Left cardiac atrium (tissue), 4 donors: ENCODE results near the gene RAB6A. TPM values are rescaled to one million over a fixed set of nuclear protein-coding genes. Genes with fewer than 3 reads are reported as not detected.
"Not testable (repeated sequence)": the region's sequence is repeated elsewhere in the genome, so short reads cannot be mapped to it uniquely, and the experiment has no call there.

ENCODE experiments used
- ATAC-seq, 2 donors: fragments of 200-7000 bp; cut with Tn5 transposase; one replicate each; pipeline ENCODE4 v1.9.1; 2020; ENCODE audit warnings: mild to moderate bottlenecking in 2 of 2, moderate library complexity in 2 of 2
- DNase-seq: peaks from one replicate; pipeline ENCODE4 v3.0.0-alpha.2; 2020
- intact Hi-C, 2 donors: fragments of 100-400 bp; cut with DNase I; formaldehyde crosslinking; loops; one replicate each; pipeline versions ENCODE4 v1.14.1 to v1.15.1; 2022 to 2023
- total RNA-seq, 2 donors: library from RNA; stranded (reverse); fragmentation: NEBNext Ultra II Directional; extraction: Animal tissue kit (Norgen Biotek cat#: 25700); gene quantifications; one replicate each; pipeline ENCODE4 v1.2.1, GENCODE V29; 2021
- donor health status: DM: no; HTN: yes; CAD: no.
- donor health status: DM: no; HTN: yes; CAD: no; lungs with severe emphysema.
- donor health status: DM: yes; HTN: yes; CAD: no.
- donor health status: Dilated cardiomyopathy.

The RAB6A gene
- total RNA-seq, 2 donors from 2014 or later, result 100 to 134 TPM

DNA sequence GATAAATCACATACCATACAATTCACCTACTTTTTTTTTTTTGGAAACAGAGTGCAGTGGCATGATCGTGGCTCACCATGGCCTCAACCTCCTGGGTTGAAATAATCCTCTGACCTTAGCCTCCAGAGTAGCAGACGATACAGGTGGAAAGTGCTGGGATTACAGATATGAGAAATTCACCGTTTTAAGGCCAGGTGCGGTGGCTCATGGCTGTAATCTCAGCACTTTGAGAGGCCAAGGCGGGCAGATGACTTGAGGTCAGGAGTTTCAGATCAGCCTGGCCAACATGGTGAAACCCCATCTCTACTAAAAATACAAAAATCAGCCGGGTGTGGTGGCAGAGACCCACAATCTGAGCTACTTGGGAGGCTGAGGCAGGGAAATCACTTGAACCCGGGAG, 24.9 kb downstream of the RAB6A start:
- intact Hi-C loops, ATAC-seq, DNase-seq: not testable (repeated sequence)

DNA sequence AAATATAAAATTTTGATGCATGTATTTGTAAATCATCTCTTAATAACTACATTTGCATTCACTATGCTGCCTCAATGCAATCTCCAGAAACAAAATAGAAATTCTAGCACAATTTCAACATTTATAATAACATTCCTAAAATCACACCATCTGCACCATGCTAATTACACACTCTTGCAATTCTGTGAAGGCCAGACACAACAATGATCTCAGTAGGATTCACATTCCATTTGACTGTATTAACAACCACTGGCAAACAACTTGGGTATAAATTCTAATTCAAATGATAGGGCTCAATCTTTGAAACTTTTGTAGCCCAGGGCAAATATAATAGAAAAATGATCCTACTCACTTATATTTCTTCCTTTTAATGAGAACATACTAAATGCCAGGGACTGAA, 25.9 kb downstream of the RAB6A start:
- no peak for DNase-seq
- intact Hi-C loops, result no loop called here
- no peak for ATAC-seq

DNA sequence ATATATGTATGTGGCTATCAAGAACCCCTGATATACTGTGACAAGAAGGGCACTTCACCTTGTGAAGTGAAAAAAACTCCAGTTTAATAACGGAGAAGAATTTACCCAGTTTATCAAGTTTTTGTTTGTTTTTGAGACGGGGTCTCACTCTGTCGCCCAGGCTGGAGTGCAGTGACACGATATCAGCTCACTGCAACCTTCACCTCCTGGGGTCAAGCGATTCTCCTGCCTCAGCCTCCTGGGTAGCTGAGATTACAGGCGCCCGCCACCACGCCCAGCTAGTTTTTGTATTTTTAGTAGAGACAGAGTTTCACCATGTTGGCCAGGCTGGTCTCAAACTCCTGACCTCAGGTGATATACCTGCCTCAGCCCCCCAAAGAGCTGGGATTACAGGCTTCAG, 26.9 kb downstream of the RAB6A start:
- DNase-seq, intact Hi-C loops, ATAC-seq: not testable (repeated sequence)

DNA sequence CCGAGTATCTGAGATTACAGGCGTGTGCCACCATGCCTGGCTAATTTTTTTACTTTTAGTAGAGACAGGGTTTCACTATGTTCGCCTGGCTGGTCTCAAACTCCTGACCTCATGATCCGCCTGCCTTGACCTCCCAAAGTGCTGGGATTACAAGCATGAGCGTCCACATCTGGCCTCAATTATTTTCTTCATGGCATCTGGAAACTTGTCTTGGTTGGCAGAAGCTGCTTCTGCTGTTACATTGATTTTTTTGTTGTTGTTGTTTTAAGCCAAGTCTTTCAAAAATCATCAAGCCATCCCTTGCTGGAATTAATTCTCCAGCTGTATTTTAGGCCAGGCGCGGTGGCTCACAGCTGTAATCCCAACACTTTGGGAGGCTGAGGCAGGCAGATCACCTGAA, 27.9 kb downstream of the RAB6A start:
- ATAC-seq, intact Hi-C loops, DNase-seq: not testable (repeated sequence)

DNA sequence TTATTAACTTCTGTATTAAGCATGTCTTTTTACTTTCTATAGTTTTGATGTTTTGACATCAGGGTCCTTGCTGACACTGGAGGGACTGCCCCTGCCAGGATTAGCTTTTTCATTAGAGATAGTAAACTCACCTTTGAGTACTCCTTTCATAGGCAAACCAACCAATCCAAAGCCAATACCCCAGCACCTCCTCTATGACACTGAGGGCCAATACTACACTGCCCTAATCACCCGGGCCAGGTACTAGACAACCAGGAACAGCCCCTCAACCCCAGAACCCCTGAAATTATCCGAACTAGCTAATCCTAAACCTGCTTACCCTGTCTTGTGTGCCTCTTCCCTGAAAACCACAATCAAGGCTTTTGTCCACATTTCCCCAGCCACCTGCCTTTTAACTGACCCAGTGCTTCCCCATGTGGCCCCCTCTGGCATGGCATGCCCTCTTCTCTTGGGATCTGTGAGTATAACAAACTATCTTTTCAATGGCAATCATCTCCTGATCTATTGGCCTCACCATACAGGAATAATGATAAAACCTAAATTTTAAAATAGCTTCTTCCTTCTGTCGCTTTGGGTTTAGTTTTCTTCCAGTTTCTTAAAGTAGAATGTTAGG, 31.2 kb downstream of the RAB6A start:
- intact Hi-C loops, result no loop called here
- ATAC-seq, result no peak
- no peak for DNase-seq

DNA sequence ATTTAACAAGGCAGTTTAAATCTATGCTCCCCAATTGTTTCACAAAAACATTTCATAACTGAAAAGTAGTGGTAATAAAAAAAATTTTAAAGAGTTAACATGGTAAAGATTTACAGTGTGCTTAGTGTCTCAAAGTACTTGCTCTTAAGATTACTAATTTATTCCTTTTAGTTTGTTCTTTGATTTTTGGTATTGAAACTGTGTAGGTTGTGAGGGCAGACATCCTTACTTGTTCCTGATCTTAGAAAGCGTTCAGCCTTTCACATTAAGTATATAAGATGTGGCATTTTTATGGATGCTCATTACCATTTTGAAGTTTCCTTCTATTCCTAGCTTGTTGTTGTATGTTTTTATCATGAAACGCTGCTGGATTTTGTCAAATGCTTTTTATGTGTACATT, 32.9 kb downstream of the RAB6A start:
- intact Hi-C loops, result no loop called here
- DNase-seq (no peak), ATAC-seq (no peak)

DNA sequence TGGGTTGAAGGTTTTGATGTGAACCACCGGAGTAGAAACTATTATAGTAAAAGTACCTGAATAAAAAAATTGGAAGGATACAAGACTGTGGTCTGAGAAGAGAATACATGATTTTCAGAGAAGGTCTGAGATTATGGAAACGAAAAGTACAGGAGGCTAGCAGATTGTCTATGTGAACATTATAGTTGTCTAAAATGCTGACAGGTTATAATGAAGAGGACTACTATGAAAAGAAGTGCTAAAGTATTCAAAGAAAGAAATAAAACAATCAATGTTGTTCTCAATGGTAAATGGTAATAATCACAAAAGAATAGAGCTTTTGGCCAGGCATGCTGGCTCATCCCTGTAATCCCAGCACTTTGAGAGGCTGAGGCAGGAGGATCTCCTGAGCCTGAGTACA, 34.0 kb downstream of the RAB6A start:
- no peak for DNase-seq
- ATAC-seq, result no peak
- intact Hi-C loops, result no loop called here

DNA sequence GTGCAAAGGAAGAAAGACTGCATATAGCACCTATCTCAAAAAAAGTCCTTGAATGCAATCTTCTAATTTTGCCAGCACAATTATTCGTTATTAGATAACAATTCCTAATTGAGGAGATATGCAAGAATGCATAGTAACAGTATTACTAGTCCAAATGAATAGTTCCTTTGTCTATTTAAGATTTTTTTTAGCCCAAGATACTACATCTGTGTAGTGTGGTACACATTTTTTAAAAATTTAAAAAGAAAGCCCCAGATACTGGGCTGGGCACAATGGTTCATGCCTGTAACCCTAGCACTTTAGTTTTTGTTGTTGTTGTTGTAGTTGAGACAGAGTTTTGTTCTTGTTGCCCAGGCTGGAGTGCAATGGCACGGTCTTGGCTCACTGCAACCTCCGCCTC, 43.7 kb downstream of the RAB6A start:
- intact Hi-C loops, result no loop called here
- ATAC-seq (no peak), DNase-seq (no peak)

DNA sequence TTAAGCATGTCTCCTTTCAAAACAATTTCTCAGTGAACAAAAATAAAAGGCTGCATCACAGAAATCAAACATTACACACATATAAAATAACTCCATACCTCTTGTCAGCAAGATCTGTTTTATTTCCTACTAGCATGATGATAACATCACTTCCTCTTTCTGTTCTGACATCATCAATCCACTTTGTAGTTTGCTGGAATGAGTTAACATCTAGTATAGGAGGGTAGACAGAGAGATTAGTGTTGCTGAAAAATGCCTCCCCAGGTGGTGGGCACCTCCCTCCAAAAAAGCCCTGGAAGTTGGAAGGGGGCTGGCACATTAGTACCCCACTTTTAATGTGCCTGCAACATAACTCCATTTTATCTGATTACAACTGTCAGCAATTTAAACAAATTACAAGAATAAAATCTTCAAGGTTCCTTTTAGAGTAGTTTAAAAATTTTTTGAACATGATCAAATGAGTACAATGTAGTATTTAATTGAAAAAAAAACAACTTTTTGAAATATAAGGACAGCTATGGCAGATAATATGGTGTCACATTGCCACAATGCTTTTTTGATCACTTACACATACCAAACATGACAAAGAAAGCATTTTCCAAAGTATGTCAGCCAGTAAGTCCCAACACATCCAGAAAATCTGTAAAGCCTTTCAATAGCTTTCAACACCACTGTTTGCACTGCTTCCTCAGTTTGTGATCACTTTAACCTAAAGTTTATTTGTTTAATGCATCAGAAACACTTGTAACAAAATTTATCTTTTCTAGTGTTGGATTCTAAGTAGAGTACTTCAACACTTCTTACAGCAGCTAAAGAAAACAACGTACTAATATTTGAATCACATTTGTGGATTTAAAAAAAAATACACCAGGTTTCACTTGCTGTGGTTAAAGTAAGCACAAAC, 44.5 kb downstream of the RAB6A start:
- ATAC-seq (no peak), DNase-seq (no peak)
- intact Hi-C loops, result no loop called here

DNA sequence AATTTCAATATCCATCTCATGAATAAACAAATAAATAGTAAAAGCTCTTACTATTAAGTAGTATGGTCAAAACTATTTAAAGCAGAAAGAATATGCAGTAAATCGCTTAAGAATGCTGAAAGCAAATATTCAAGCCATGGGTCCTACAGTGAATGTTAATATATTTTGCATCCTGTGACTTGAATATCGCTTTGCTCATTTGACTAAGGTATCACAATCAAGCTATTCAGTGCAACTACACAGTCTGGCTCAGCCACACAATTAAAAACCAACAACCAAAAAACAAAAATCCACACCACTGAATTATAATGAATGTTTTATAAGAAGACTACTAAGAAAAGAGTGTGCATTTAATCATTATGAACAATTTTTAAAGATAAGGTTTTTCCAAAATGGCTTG, 45.3 kb downstream of the RAB6A start:
- no peak for ATAC-seq
- intact Hi-C loops, result no loop called here
- DNase-seq, result no peak

DNA sequence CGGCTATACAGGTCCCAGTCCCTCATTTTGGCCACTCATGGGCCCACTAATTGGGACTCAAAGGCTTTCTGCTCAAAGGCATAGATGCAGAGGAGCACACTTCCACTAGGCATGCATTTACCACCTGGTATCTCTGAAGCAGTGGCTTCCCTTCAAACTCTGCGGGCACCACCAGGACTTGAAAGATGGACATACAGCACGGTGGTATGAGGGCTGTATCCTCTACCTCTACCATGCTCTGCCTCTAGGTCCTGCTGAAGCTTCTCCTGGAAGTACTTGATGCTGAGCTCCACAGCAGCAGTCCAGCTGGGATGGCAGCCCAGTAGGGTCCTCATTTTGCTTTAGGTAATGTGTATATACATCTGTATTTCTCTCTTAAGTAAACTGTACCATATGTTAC, 49.9 kb downstream of the RAB6A start:
- no peak for DNase-seq
- intact Hi-C loops, result no loop called here
- ATAC-seq, result no peak

DNA sequence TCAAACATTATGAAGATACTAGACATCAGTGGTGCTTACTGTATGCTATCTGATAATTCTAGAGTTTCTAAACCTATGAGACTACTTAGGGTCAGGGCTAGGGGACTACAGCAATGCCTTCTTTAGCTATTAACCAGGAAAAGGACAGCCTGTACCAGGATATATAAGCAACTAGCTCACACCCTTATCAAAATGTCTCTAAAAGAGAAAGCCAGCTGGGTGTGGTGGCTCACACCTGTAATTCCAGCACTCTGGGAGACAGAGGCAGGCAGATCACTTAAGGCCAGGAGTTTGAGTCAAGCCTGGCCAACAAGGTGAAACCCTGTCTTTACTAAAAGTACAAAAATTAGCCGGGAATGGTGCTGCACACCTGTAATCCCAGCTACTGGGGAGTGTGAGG, 55.8 kb downstream of the RAB6A start:
- intact Hi-C loops, result no loop called here
- ATAC-seq (no peak), DNase-seq (no peak)

DNA sequence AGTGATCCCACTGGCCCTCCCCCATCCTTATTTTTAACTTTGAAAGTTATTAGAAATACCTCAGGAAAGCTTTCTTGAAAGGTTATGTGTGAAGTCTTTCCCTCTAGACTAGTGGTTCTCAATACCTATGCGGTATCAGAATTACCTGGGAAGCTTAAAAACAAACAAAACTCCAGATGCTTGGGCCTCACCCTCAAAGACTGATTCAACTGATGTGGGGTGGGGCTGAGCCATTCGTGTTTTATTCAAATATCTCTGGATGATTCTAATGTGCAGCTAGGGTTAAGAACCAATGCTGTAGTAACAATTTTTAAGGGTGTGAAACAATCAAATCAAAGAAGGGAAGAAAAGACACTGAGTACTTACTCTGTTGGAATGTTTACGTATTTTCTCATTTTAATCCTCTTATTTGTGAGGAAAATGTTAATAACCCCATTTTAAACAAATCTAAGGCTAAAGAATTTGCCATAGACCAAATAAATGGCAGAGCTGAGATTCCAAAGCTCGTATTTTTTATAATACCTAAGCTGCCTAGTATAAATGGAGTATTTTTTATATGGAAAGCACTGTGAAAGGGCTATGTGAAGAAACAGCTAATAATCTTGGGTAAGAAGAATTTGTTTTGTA, 66.9 kb downstream of the RAB6A start:
- intact Hi-C loops, result no loop called here
- DNase-seq (no peak), ATAC-seq (no peak)

DNA sequence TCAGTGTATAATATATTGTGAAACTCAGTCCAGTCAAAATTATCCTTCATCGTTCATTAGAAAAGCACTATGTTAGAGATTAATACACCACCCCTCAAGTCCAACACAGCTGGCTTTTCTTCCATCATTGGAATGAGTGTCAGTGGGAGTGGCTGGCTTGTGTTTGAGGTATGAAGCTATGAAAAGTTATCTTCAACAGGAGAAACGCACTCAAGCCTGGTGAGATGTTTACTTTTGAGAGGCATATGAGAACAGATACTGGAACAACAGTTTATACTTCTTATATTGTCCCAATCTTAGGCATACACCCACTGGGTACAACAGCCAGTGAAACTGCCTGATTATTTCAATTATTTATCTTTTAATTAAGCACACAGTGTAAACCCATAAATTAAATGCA, 80.2 kb downstream of the RAB6A start:
- DNase-seq (no peak), ATAC-seq (no peak)
- intact Hi-C loops, result no loop called here

DNA sequence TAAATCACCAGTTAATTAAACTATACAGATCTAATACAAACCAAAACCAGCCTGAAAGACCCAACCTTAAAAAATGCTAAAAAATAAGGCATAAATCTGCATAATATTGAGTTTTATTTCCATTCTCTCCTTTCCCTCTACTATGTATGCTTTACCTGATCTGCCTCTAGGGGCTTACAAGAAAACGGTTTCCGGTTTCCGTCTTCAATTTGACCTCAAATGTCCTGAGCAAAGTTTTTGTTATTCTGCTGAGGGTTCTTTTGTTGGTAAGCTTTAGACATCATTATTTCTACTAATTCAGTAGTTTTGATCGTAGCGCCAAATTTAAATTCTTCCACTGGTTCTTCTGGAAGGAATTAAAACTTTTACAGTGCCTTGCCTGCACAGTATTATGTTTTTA, 84.3 kb downstream of the RAB6A start:
- DNase-seq, ATAC-seq: not testable (repeated sequence)
- intact Hi-C loops, result loop anchor here in 1 of 2 donors (5.0 kb wide), 1 partner anchor 251 kb away; no protein-coding TSS in a partner anchor

DNA sequence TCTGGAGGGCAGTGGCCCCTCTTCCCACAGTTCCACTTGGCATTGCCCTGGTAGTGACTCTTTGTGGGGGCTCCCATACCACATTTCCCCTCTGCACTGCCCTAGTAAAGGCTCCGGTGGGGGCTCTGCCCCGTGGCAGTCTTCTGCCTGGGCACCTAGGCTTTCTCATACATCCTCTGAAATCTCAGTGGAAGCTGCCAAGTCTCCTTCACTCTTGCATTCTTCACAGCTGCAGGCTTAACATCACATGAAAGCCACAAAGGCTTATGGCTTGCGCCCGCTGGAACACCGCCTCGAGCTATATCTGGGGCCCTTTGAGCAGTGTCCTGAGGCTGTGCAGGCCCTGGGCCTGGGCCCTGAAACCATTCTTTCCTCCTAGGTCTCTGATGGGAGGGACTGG, 89.2 kb downstream of the RAB6A start:
- ATAC-seq (peak; percentile 80 to 81), DNase-seq (peak; percentile 31)
- intact Hi-C loops, result no loop called here

DNA sequence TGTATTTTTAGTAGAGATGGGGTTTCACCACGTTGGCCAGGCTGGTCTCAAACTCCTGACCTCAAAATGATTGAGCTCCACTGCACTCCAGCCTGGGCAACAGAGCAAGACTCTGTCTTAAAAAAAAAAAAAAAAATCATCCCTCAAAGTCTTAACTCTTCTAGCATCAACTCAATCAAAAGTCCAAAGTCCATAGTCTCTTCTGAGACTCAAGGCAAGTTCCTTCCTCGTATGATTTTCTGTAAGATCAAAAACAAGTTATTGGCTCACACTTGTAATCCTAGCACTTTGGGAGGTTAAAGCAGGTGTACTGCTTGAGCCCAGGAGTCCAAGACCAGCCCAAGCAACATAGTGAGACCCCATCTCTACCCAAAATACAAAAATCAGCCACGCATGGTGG, 90.1 kb downstream of the RAB6A start:
- intact Hi-C loops, result no loop called here
- DNase-seq, result no peak

DNA sequence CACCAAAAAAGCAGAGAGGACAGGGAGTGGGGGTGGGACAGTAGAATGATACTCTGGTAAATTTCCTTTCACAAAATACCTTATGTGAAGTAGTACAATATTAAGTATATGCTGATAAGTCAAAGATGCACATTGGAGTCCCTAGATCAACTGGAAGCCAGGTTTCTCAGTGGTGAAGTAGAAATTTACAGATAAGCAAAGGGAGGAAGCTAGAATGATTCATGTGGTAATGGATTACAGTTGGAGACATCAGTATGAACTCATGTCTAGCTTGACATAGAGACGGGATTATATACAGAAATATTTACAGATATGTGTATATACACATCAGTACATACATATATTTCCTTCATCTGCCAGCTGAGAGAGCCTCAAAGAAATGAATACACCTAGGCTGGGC, 93.0 kb downstream of the RAB6A start:
- intact Hi-C loops, result no loop called here
- ATAC-seq, result no peak
- DNase-seq, result no peak

More for the DNA sequence above, 90.1 kb downstream of the RAB6A start:
- ATAC-seq, result no peak

DNA sequence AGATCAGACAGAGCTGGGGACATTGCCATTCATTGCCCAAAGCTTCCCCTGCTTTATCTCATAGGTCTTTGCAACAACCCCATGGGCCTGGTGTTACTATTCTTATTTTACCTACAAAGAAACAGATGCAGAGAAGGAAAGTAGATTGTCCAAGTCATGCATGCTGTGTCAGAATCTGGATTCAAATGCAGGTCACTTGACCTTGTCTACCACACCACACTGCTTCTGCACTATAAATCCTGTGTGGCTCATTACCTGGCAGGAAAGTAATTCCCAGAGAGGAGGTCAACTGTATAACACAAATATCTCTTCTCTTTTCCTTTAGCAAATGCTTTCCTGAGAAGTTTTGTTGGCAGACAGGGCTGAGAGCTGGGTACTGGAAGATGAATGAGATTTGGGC, 96.0 kb downstream of the RAB6A start:
- no peak for ATAC-seq
- no peak for DNase-seq
- intact Hi-C loops, result loop anchor here in 1 of 2 donors (5.0 kb wide), 2 partner anchors 38 to 313 kb away; no protein-coding TSS in a partner anchor
